ENCODE measurements around the gene RAB40B.
"Not testable (repeated sequence)": the region's sequence is repeated elsewhere in the genome, so short reads cannot be mapped to it uniquely, and the experiment has no call there.

Gene RAB40B

GRCh38 chr17:82698065-82698973, at the start of gene RAB40B:
Gene RAB40B, minus strand, starts transcription at chr17:82698698. Its CDS starts 102 bp downstream, at chr17:82698596.
- DNase-seq = peak; percentile 99

- peak; percentile 76 for DNase-seq
Observed at GRCh38 chr17:82745524-82745923, 47.0 kb upstream of the RAB40B start.

- not testable (repeated sequence) for DNase-seq
Observed at GRCh38 chr17:82744736-82745135, 46.2 kb upstream of the RAB40B start.

GRCh38 chr17:82743344-82744219, 45.1 kb upstream of the RAB40B start:
- no peak for DNase-seq

GRCh38 chr17:82740906-82741759, 42.6 kb upstream of the RAB40B start:
- no peak for DNase-seq

GRCh38 chr17:82737967-82738877, 39.7 kb upstream of the RAB40B start:
- peak; percentile 90 for DNase-seq

- DNase-seq = no peak
Observed at GRCh38 chr17:82736511-82737185, 38.1 kb upstream of the RAB40B start.

GRCh38 chr17:82734987-82735866, 36.7 kb upstream of the RAB40B start, which contains the start of gene FN3K:
Gene FN3K, plus strand, starts transcription at chr17:82735615. Its CDS starts 22 bp downstream, at chr17:82735637.
- DNase-seq = peak; percentile 92

GRCh38 chr17:82732118-82732743, 33.7 kb upstream of the RAB40B start:
- no peak for DNase-seq

GRCh38 chr17:82729479-82730260, 31.2 kb upstream of the RAB40B start:
- no peak for DNase-seq

- no peak for DNase-seq
Observed at GRCh38 chr17:82726427-82726826, 27.9 kb upstream of the RAB40B start.

- no peak for DNase-seq
Observed at GRCh38 chr17:82723169-82723807, 24.8 kb upstream of the RAB40B start.

- DNase-seq = no peak
Observed at GRCh38 chr17:82722341-82723013, 24.0 kb upstream of the RAB40B start.

GRCh38 chr17:82720204-82720603, 21.7 kb upstream of the RAB40B start:
- no peak for DNase-seq

- peak; percentile 86 for DNase-seq
Observed at GRCh38 chr17:82718986-82719685, 20.6 kb upstream of the RAB40B start.

- DNase-seq = peak; percentile 99
Observed at GRCh38 chr17:82716203-82717010, 17.9 kb upstream of the RAB40B start, which contains the start of gene FN3KRP. Gene FN3KRP, plus strand, starts transcription at chr17:82716706. Its CDS starts 50 bp downstream, at chr17:82716756.
